GM19239 (cell line): ENCODE data around the gene ME3.
A peak's percentile ranks its signal among the peaks of the same experiment; 100 is the strongest.
"Not testable (repeated sequence)": the region's sequence is repeated elsewhere in the genome, so short reads cannot be mapped to it uniquely, and the experiment has no call there.

Experiments
- DNase-seq: peaks from one replicate; pipeline ENCODE4 v3.0.0; 2011; ENCODE audit warnings: low spot score; ENCODE audit not compliant: insufficient read length
- FAIRE-seq: peaks from 2 replicates; lab custom pipeline; 2011; peaks lifted over from hg19 to GRCh38; lab: Jason Lieb, UNC

ME3 gene

GRCh38 chr11:86625981-86626380 lies 46.4 kb downstream of the ME3 start:
- no peak for FAIRE-seq

GRCh38 chr11:86625544-86625943 lies 46.9 kb downstream of the ME3 start:
- no peak for DNase-seq

More at GRCh38 chr11:86625981-86626380, 46.4 kb downstream of the ME3 start:
- no peak for DNase-seq

GRCh38 chr11:86624366-86624765 lies 48.0 kb downstream of the ME3 start:
- no peak for FAIRE-seq

More at GRCh38 chr11:86625544-86625943, 46.9 kb downstream of the ME3 start:
- FAIRE-seq = no peak

GRCh38 chr11:86623736-86624135 lies 48.7 kb downstream of the ME3 start:
- no peak for FAIRE-seq
- no peak for DNase-seq

More at GRCh38 chr11:86624366-86624765, 48.0 kb downstream of the ME3 start:
- no peak for DNase-seq

GRCh38 chr11:86623041-86623621 lies 49.3 kb downstream of the ME3 start:
- DNase-seq (no peak), FAIRE-seq (no peak)

GRCh38 chr11:86621854-86622253 lies 50.6 kb downstream of the ME3 start:
- no peak for FAIRE-seq
- DNase-seq = no peak

- FAIRE-seq (no peak), DNase-seq (no peak)
Measured at GRCh38 chr11:86620891-86621521, 51.4 kb downstream of the ME3 start.

- DNase-seq, FAIRE-seq: not testable (repeated sequence)
Measured at GRCh38 chr11:86619428-86619827, 53.0 kb downstream of the ME3 start.

GRCh38 chr11:86617502-86617901 lies 54.9 kb downstream of the ME3 start:
- FAIRE-seq = no peak

GRCh38 chr11:86615487-86615886 lies 56.9 kb downstream of the ME3 start:
- DNase-seq = no peak
- FAIRE-seq = no peak

More at GRCh38 chr11:86617502-86617901, 54.9 kb downstream of the ME3 start:
- DNase-seq = no peak

- FAIRE-seq (no peak), DNase-seq (no peak)
Measured at GRCh38 chr11:86610559-86611341, 61.7 kb downstream of the ME3 start.

GRCh38 chr11:86608251-86608799 lies 64.1 kb downstream of the ME3 start:
- DNase-seq = peak; percentile 41
- FAIRE-seq = peak; percentile 73

GRCh38 chr11:86606836-86607481 lies 65.5 kb downstream of the ME3 start:
- DNase-seq (no peak), FAIRE-seq (no peak)

- DNase-seq (no peak), FAIRE-seq (no peak)
Measured at GRCh38 chr11:86606270-86606835, 66.1 kb downstream of the ME3 start.

- FAIRE-seq (no peak), DNase-seq (no peak)
Measured at GRCh38 chr11:86596861-86597586, 75.4 kb downstream of the ME3 start.

GRCh38 chr11:86595955-86596354 lies 76.5 kb downstream of the ME3 start:
- FAIRE-seq (no peak), DNase-seq (no peak)

- no peak for DNase-seq
- no peak for FAIRE-seq
Measured at GRCh38 chr11:86595451-86595850, 77.0 kb downstream of the ME3 start.

- DNase-seq (no peak), FAIRE-seq (no peak)
Measured at GRCh38 chr11:86594746-86595145, 77.7 kb downstream of the ME3 start.

- no peak for DNase-seq
- FAIRE-seq = no peak
Measured at GRCh38 chr11:86593833-86594232, 78.6 kb downstream of the ME3 start.
